ENCODE results near the gene NTN1.

- no peak for TF ChIP-seq POLR2A (IDR thresholded peaks at IDR 0.05)
- no peak for TF ChIP-seq POLR2AphosphoS5 (IDR thresholded peaks at IDR 0.05)
Measured at GRCh38 chr17:9220398-9221146, 199.3 kb downstream of the NTN1 start.

All from breast epithelium (tissue), 3 donors.